Measurements from ENCODE around the gene IFIT2. TPM values are rescaled to one million over a fixed set of nuclear protein-coding genes. Genes with fewer than 3 reads are reported as not detected.
A peak's percentile ranks its signal among the peaks of the same experiment; 100 is the strongest.

IFIT2 gene
- total and polyA plus RNA-seq, 3 experiments from 2014 or later: 1.3 to 7.1 (median 1.5) TPM

GRCh38 chr10:89296220-89296648 is 5.6 kb upstream of the IFIT2 start:
- H3K4me3 Mint-ChIP-seq: no peak overlapping the region
- H3K36me3 ChIP-seq (ENCODE audit: insufficient read depth, low read length): no peaks in the 10 kb centered on the region
- peaks cover 3 to 7% of the 10 kb centered on the region in 2 donors for H3K27me3 Mint-ChIP-seq
- H3K36me3 Mint-ChIP-seq: peaks cover 4 to 22% (median 6%) of the 10 kb centered on the region in 3 donors
- no peak overlapping the region for H3K4me3 ChIP-seq (ENCODE audit: low read length)
- no peaks in the 10 kb centered on the region for H3K9me3 ChIP-seq (ENCODE audit: low read length)
- H3K27ac ChIP-seq (ENCODE audit: low read depth, low read length): no peak overlapping the region
- no peak overlapping the region for H3K27ac Mint-ChIP-seq
- peaks cover 7% of the 10 kb centered on the region for H3K4me1 ChIP-seq (ENCODE audit: insufficient read depth, low read length)
- ChIA-PET POLR2A (no interaction called here), CTCF (no interaction called here)
- H3K4me1 Mint-ChIP-seq: peaks cover 7 to 23% (median 17%) of the 10 kb centered on the region in 3 donors
- H3K9me3 Mint-ChIP-seq: peaks cover 0 to 12% (median 8%) of the 10 kb centered on the region in 5 donors
- no peak for DNase-seq
- no peaks in the 10 kb centered on the region for H3K27me3 ChIP-seq (ENCODE audit: insufficient read depth, low read length, poor library complexity, severe bottlenecking)

DNA sequence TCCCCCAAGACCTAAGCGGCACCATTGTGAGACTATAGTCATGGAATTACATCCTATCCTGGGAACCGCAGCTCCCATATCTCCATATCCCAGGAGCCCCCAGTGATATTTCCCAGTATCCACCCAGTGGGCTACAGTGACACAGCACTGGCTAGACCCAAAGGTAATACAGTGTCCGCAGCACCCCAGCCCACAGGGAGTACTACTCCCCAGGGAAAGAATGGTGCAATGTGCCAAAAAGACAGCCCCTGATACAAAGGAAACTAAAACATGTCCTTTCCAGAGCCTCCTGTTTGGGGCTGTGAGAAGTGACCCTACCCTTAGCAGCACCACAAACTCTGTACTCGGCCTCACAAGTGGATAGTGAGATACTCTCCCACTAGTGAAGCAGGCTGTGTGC is 4.5 kb upstream of the IFIT2 start:
- H3K4me3 Mint-ChIP-seq: no peak overlapping the region
- H3K9me3 Mint-ChIP-seq: peaks cover 0 to 12% (median 8%) of the 10 kb centered on the region in 5 donors
- peaks cover 6 to 22% (median 12%) of the 10 kb centered on the region in 3 donors for H3K36me3 Mint-ChIP-seq
- ChIA-PET CTCF (no interaction called here), POLR2A (no interaction called here)
- Histone ChIP-seq H3K27me3 (ENCODE audit: insufficient read depth, low read length, poor library complexity, severe bottlenecking) (no peaks in the 10 kb centered on the region), H3K36me3 (ENCODE audit: insufficient read depth, low read length) (no peaks in the 10 kb centered on the region), H3K9me3 (ENCODE audit: low read length) (no peaks in the 10 kb centered on the region), H3K4me3 (ENCODE audit: low read length) (no peak overlapping the region), H3K27ac (ENCODE audit: low read depth, low read length) (no peak overlapping the region), H3K4me1 (ENCODE audit: insufficient read depth, low read length) (peaks cover 9% of the 10 kb centered on the region)
- H3K27ac Mint-ChIP-seq: no peak overlapping the region
- H3K4me1 Mint-ChIP-seq: peaks cover 12 to 31% (median 27%) of the 10 kb centered on the region in 3 donors
- DNase-seq: no peak
- H3K27me3 Mint-ChIP-seq: peaks cover 3 to 7% of the 10 kb centered on the region in 2 donors

DNA sequence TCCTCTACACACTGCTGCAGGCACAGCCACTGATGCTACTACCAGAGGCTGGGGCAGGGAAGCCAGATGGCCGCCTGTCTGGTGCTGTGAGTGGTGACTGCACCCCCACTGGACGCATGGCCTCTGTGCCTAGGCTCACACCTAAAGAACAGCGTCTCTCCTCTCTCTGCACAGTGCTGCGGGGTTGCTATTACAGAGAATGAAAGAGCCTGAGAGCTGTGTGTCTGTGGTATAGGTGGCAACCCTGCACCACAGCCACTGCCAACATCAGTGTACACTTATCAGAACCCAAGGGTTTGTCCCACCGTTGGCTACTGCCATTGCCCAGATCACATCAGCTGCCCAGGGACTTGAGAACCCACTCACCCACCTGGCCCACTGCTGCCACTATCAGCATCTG is 4.1 kb upstream of the IFIT2 start:
- Mint-ChIP-seq H3K36me3 (peaks cover 6 to 22% (median 12%) of the 10 kb centered on the region in 3 donors), H3K4me3 (no peak overlapping the region), H3K9me3 (peaks cover 0 to 12% (median 8%) of the 10 kb centered on the region in 5 donors), H3K27me3 (peaks cover 3 to 7% of the 10 kb centered on the region in 2 donors), H3K27ac (no peak overlapping the region), H3K4me1 (peaks cover 17 to 35% (median 31%) of the 10 kb centered on the region in 3 donors)
- no peaks in the 10 kb centered on the region for H3K36me3 ChIP-seq (ENCODE audit: insufficient read depth, low read length)
- no peaks in the 10 kb centered on the region for H3K9me3 ChIP-seq (ENCODE audit: low read length)
- ChIA-PET POLR2A (no interaction called here), CTCF (no interaction called here)
- no peaks in the 10 kb centered on the region for H3K27me3 ChIP-seq (ENCODE audit: insufficient read depth, low read length, poor library complexity, severe bottlenecking)
- no peak for DNase-seq
- no peak overlapping the region for H3K27ac ChIP-seq (ENCODE audit: low read depth, low read length)
- no peak overlapping the region for H3K4me3 ChIP-seq (ENCODE audit: low read length)
- peaks cover 13% of the 10 kb centered on the region for H3K4me1 ChIP-seq (ENCODE audit: insufficient read depth, low read length)

- POLR2A ChIA-PET: no interaction called here
- Mint-ChIP-seq H3K9me3 (peaks cover 0 to 12% (median 8%) of the 10 kb centered on the region in 5 donors), H3K27me3 (no peaks in the 10 kb centered on the region), H3K36me3 (peaks cover 6 to 21% (median 14%) of the 10 kb centered on the region in 3 donors), H3K4me1 (peaks cover 28 to 43% (median 39%) of the 10 kb centered on the region in 3 donors), H3K27ac (peak overlapping the region in 1 of 8 donors; percentile 26), H3K4me3 (peak overlapping the region in 1 of 7 donors; percentile 49)
- CTCF ChIA-PET: no interaction called here
- DNase-seq: no peak
- Histone ChIP-seq H3K9me3 (ENCODE audit: low read length) (no peaks in the 10 kb centered on the region), H3K36me3 (ENCODE audit: insufficient read depth, low read length) (no peaks in the 10 kb centered on the region), H3K27me3 (ENCODE audit: insufficient read depth, low read length, poor library complexity, severe bottlenecking) (no peaks in the 10 kb centered on the region), H3K4me3 (ENCODE audit: low read length) (no peak overlapping the region), H3K4me1 (ENCODE audit: insufficient read depth, low read length) (peaks cover 25% of the 10 kb centered on the region), H3K27ac (ENCODE audit: low read depth, low read length) (no peak overlapping the region)
Observed at GRCh38 chr10:89299031-89299430, 2.8 kb upstream of the IFIT2 start.

- peaks cover 36 to 54% (median 46%) of the 10 kb centered on the region in 3 donors for H3K4me1 Mint-ChIP-seq
- peak in 1 of 5 donors; percentile 8 for DNase-seq
- H3K27ac Mint-ChIP-seq: peak overlapping the region; percentile 92 to 99 (median 98)
- no peaks in the 10 kb centered on the region for H3K9me3 ChIP-seq (ENCODE audit: low read length)
- peak overlapping the region; percentile 90 to 97 (median 95) for H3K4me3 Mint-ChIP-seq
- H3K36me3 Mint-ChIP-seq: peaks cover 11 to 41% (median 31%) of the 10 kb centered on the region in 3 donors
- POLR2A ChIA-PET: interaction anchor here (0.6 to 1.8 kb wide), 4 partner anchors 31 to 343 kb away, joined by 3 to 9 read pairs (median 6); partner anchors contain the start of genes IFIT1 and IFIT5
- H3K36me3 ChIP-seq (ENCODE audit: insufficient read depth, low read length): peaks cover 7% of the 10 kb centered on the region
- H3K4me1 ChIP-seq (ENCODE audit: insufficient read depth, low read length): peaks cover 28% of the 10 kb centered on the region
- H3K27me3 Mint-ChIP-seq: no peaks in the 10 kb centered on the region
- CTCF ChIA-PET: interaction anchor here (1.0 to 1.5 kb wide), 7 partner anchors 12 to 117 kb away, joined by 3 to 6 read pairs (median 4); partner anchors contain the start of genes IFIT5 and LIPA
- peak overlapping the region; percentile 87 for H3K4me3 ChIP-seq (ENCODE audit: low read length)
- H3K27ac ChIP-seq (ENCODE audit: low read depth, low read length): peak overlapping the region; percentile 72
- peaks cover 1 to 12% (median 9%) of the 10 kb centered on the region in 5 donors for H3K9me3 Mint-ChIP-seq
- no peaks in the 10 kb centered on the region for H3K27me3 ChIP-seq (ENCODE audit: insufficient read depth, low read length, poor library complexity, severe bottlenecking)
Observed at GRCh38 chr10:89301232-89301631, 614 bp upstream of the IFIT2 start.

- Mint-ChIP-seq H3K27ac (peak overlapping the region; percentile 92 to 99 (median 98)), H3K27me3 (no peaks in the 10 kb centered on the region), H3K4me3 (peak overlapping the region; percentile 90 to 97 (median 95)), H3K9me3 (peaks cover 3 to 16% (median 9%) of the 10 kb centered on the region in 5 donors), H3K36me3 (peaks cover 20 to 54% (median 45%) of the 10 kb centered on the region in 3 donors), H3K4me1 (peaks cover 36 to 54% (median 46%) of the 10 kb centered on the region in 3 donors)
- ChIA-PET CTCF (interaction anchor here (0.7 to 1.4 kb wide), 6 partner anchors 13 to 260 kb away, joined by 3 to 6 read pairs (median 3); partner anchors contain the start of gene IFIT5), POLR2A (interaction anchor here (1.0 to 1.8 kb wide), 3 partner anchors 30 to 113 kb away, joined by 4 to 9 read pairs (median 8); partner anchors contain the start of gene IFIT5)
- H3K36me3 ChIP-seq (ENCODE audit: insufficient read depth, low read length): peaks cover 19% of the 10 kb centered on the region
- H3K9me3 ChIP-seq (ENCODE audit: low read length): no peaks in the 10 kb centered on the region
- H3K27ac ChIP-seq (ENCODE audit: low read depth, low read length): no peak overlapping the region
- DNase-seq: no peak
- H3K27me3 ChIP-seq (ENCODE audit: insufficient read depth, low read length, poor library complexity, severe bottlenecking): no peaks in the 10 kb centered on the region
- peaks cover 28% of the 10 kb centered on the region for H3K4me1 ChIP-seq (ENCODE audit: insufficient read depth, low read length)
- H3K4me3 ChIP-seq (ENCODE audit: low read length): peak overlapping the region; percentile 87
Observed at GRCh38 chr10:89302625-89303024, 779 bp downstream of the IFIT2 start.

GRCh38 chr10:89303161-89303560 is 1.3 kb downstream of the IFIT2 start:
- no peak for DNase-seq
- POLR2A ChIA-PET: no interaction called here
- Histone ChIP-seq H3K27ac (ENCODE audit: low read depth, low read length) (no peak overlapping the region), H3K27me3 (ENCODE audit: insufficient read depth, low read length, poor library complexity, severe bottlenecking) (no peaks in the 10 kb centered on the region), H3K4me1 (ENCODE audit: insufficient read depth, low read length) (peaks cover 28% of the 10 kb centered on the region), H3K4me3 (ENCODE audit: low read length) (peak overlapping the region; percentile 87), H3K36me3 (ENCODE audit: insufficient read depth, low read length) (peaks cover 19% of the 10 kb centered on the region), H3K9me3 (ENCODE audit: low read length) (no peaks in the 10 kb centered on the region)
- H3K4me1 Mint-ChIP-seq: peaks cover 36 to 54% (median 46%) of the 10 kb centered on the region in 3 donors
- H3K9me3 Mint-ChIP-seq: peaks cover 8 to 19% (median 9%) of the 10 kb centered on the region in 5 donors
- peaks cover 26 to 57% (median 50%) of the 10 kb centered on the region in 3 donors for H3K36me3 Mint-ChIP-seq
- H3K27ac Mint-ChIP-seq: peak overlapping the region in 6 of 8 donors; percentile 3 to 92 (median 50)
- H3K4me3 Mint-ChIP-seq: peak overlapping the region; percentile 90 to 97 (median 95)
- H3K27me3 Mint-ChIP-seq: no peaks in the 10 kb centered on the region
- CTCF ChIA-PET: no interaction called here

GRCh38 chr10:89304026-89304425 is 2.2 kb downstream of the IFIT2 start:
- H3K27me3 ChIP-seq (ENCODE audit: insufficient read depth, low read length, poor library complexity, severe bottlenecking): no peaks in the 10 kb centered on the region
- Mint-ChIP-seq H3K9me3 (peaks cover 6 to 15% (median 9%) of the 10 kb centered on the region in 5 donors), H3K4me1 (peaks cover 36 to 53% (median 46%) of the 10 kb centered on the region in 3 donors), H3K27ac (peak overlapping the region in 1 of 8 donors; percentile 35), H3K4me3 (peak overlapping the region in 6 of 7 donors; percentile 3 to 97 (median 92)), H3K36me3 (peaks cover 26 to 58% (median 55%) of the 10 kb centered on the region in 3 donors), H3K27me3 (no peaks in the 10 kb centered on the region)
- no peak for DNase-seq
- no peaks in the 10 kb centered on the region for H3K9me3 ChIP-seq (ENCODE audit: low read length)
- H3K27ac ChIP-seq (ENCODE audit: low read depth, low read length): no peak overlapping the region
- ChIA-PET POLR2A (no interaction called here), CTCF (interaction anchor here (0.6 to 1.2 kb wide), 2 partner anchors 14 to 59 kb away, joined by 3 to 4 read pairs; no protein-coding TSS in a partner anchor)
- H3K4me1 ChIP-seq (ENCODE audit: insufficient read depth, low read length): peaks cover 28% of the 10 kb centered on the region
- peaks cover 19% of the 10 kb centered on the region for H3K36me3 ChIP-seq (ENCODE audit: insufficient read depth, low read length)
- peak overlapping the region; percentile 3 for H3K4me3 ChIP-seq (ENCODE audit: low read length)

Data from CD8-positive, alpha-beta memory T cell (primary cell).